GM21786 (cell line): ENCODE measurements around the gene RER1.

Experiments
- ATAC-seq: cut with Tn5 transposase; IDR thresholded peaks from one replicate; pipeline ENCODE4 v1.9.1; 2021; ENCODE audit not compliant: unreplicated experiment

Gene RER1

GRCh38 chr1:2375246-2375922, 16.3 kb upstream of the RER1 start:
- ATAC-seq: no peak

- no peak for ATAC-seq
Observed at GRCh38 chr1:2375923-2376260, 15.7 kb upstream of the RER1 start.

- no peak for ATAC-seq
Observed at GRCh38 chr1:2376261-2376741, 15.3 kb upstream of the RER1 start.

DNA sequence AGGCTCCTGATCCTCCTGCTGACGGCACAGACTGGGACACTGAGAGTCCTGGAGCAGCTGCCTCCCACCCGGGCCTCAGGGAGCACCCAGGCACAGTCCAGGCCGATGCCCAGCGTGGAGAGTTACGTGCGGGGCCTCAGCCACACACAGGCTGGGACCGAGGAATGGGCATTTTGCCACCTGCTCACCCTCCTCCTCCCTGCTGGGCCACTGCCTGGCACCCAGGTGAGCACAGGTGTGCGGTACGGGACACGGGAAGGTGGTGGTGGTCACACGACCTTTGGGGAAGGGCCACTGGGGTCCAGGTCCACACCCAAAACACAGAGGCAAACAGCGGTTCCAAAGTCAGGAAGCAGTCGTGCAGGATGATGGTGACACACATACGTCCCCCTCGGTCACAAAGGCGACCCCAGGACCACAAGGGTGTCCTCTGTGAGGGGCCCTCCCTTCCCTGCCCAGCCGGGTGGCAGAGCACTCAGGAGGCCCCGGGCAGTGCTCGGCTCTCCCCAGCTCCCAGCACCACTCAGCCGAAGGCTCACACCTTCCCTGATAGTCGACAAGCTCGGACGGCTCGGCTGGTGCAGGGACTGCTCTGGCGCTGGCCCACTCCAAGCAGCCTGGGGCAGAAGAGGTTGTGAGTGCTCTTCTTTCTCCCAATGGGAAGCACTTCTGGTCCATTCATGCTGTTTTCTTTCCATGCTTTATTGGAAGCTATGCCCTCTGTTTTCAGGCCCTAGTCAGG, 14.5 kb upstream of the RER1 start:
- ATAC-seq: no peak

GRCh38 chr1:2377751-2378440, 13.7 kb upstream of the RER1 start:
- no peak for ATAC-seq

GRCh38 chr1:2378441-2378851, 13.2 kb upstream of the RER1 start:
- ATAC-seq: no peak

- no peak for ATAC-seq
Observed at GRCh38 chr1:2378956-2379732, 12.5 kb upstream of the RER1 start.

DNA sequence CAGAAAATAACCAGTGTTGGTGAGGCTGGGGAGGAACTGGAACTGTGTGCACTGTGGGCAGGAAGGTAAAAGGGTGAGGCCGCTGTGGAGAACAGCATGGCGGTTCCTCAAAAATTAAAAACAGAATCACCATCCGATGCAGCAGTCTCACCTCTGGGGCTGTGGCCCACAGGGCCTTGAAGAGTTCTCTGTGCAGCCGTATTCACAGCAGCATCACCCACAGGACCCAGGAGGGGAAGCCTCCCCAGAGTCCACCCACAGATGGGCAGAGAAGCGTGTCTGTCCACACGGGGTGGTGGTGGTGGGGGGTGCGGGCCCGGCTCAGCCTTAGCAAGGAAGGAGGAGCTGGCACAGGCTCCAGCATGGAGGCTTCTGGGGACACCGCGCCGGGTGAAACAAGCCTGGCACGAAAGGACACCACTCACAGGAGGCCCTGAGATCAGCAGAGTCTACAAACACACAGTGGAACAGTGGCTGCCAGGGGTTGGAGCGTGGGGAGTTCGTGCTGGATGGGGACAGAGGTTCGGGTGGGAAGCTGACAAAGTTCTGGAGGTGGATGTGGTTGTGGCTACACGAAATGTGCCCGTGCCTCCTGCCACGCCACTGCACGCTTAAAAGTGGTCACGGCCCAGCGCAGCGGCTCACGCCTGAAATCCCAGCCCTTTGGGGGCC, 11.8 kb upstream of the RER1 start:
- no peak for ATAC-seq

- ATAC-seq: no peak
Observed at GRCh38 chr1:2380816-2381591, 10.6 kb upstream of the RER1 start.

GRCh38 chr1:2381741-2382620, 9.7 kb upstream of the RER1 start:
- no peak for ATAC-seq

DNA sequence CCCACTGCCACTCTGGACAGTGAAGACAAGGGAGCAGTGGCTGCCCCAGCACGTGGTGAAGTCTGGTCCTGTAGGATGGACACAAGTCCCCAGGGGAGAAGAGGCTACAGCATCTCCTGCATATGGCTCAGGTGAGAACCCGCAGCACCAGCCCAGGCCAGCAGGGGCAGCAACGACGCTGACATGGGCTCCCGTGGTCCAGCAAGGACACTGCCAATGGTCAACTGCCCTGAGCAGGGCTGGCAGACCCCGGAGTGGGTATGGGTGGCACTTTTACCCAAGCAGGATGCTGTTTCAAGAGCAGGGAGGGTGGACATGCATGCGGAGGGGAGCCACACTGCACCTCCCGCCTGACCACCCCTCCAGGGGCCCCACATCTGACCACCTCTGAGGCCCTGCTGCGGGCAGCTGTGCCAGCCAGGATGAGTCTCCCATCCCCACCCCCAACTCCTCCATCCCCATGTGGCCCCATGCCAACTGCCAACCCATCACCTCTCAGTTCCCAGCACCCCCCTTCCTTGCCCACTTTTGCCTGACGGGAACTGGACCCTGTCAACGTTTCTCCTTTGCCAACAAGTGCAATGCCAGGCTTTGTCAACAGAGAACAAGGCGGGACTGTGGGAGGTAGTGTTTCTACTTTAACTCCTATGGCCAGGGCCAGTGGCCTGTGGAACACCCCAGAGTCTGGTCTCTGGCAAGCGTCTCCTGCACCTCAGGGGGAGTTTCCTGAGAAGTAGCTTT, 8.8 kb upstream of the RER1 start:
- no peak for ATAC-seq

GRCh38 chr1:2383576-2383975, 8.1 kb upstream of the RER1 start:
- ATAC-seq: no peak

GRCh38 chr1:2384130-2384860, 7.3 kb upstream of the RER1 start:
- no peak for ATAC-seq

DNA sequence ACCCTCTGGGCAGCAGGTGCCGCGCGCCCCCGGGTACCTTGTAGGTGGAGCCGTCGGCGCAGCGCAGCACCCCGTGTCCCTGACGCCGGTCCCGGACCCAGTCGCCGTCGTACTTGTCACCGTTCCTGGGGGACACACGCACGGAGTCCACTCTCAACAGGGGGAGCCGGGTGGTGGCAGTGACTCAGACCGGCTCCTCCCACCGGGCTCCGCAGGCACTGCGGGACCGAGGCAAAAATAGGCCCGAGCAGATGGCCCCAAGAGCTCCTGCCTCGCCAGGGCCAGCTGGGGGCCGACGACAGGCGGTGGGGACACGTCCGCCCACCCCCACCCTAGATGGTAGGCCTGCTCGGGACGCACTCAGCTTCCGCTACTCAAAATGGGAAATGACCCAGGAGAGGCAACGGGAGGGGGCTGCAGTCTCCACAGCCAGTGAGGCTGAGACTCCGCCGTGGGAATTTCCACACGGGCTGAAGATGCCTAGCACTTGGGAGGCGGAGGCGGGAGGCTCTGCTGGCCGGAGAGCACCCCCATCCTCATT, 6.6 kb upstream of the RER1 start:
- ATAC-seq: no peak

DNA sequence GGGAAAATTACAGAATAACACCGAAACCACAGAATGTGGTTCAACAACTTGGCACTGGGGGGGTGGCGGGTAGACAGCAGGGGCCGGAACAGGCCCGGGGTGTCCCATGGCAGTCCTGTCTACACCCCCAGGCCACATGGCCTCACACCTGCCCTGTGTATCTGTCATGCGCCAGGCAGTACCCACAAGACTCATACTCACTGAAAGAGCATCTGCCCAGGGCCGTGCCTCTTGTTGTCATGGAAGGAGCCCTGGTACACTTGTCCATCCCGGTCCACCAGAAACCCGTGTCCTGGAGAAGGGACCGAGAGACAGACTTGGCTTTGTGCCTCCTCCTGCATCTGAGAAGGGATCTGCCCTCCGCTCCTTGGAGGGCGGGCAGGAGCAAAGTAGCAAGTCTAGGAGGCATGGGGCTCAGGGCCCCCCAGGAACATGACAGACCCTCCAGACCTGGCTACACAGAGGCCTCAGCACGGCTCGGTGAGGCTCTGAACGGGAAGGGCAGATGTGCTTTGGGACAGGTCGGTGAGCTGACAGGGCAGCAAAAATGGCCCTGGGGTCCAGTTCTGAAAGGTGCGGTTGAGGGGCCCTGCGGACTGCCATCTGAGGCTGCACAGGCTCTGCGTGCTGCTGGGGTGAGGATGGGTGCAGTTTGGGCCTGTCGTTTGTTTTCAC, 5.9 kb upstream of the RER1 start:
- no peak for ATAC-seq

DNA sequence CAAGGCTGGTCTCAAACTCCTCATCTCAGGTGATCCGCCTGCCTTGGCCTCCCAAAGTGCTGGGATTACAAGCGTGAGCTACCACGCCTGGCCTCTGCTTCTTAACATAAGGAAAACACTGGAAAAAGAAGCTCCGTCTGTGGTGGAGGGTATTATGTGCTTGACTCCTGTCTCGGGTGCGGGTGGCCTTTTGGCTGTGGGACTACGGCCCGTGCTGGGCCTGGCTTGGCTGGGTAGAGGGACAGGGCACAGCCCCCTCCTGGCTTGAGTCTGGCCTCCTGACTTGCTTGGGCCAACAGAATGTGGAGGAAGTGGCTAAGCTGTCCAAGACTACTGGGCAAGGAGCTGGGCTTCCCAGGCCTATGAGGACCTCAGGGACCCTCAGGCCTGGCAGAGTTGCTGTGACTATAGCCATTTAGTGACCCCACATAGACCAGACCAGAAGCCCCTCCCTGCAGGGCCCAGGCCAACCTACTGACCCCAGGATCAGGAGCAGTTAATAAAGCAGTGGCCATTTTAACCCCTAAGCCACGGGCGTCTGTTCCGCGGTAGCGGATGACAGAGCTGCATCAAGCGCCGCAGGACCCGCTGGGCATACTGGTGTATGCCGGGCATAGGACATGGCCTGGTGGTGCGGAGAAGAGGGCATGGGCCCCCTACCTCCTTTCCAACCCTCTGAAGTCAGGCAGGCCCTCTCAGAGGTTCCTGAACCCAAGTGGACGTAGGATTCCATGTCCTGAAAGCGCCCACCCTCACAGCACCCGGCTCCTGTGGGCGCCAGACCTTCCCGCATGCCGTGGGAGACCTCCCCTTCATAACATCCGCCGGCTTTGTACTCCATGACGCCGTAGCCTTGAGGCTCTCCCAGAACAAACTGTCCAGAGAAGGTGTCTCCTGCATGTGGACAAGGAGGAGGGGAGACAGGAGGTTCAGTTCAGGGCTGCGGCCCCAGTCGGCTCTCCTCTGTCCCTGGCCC, 4.7 kb upstream of the RER1 start:
- no peak for ATAC-seq
